ENCODE data around the gene RRP15. TPM values are rescaled to one million over a fixed set of nuclear protein-coding genes. Genes with fewer than 3 reads are reported as not detected.

The RRP15 gene
- total RNA-seq, 4 donors from 2014 or later = 1.2 to 3.8 (median 2.0) TPM

- in situ Hi-C loops (cut with MboI; ENCODE audit: low pct_ligation_motif_present in 1 of 4, low pct_unique_long_range_greater_than_20kb in 1 of 4, low sequenced_read_pairs in 3 of 4) = loop anchor here in 1 of 4 donors (25.0 kb wide), 1 partner anchor 1357 kb away; no protein-coding TSS in a partner anchor
- Histone ChIP-seq H3K9me3 (no peaks in the 10 kb centered on the region), H3K27me3 (no peaks in the 10 kb centered on the region), H3K36me3 (peaks cover 0 to 8% (median 0%) of the 10 kb centered on the region in 4 donors), H3K27ac (no peak overlapping the region), H3K4me1 (no peaks in the 10 kb centered on the region), H3K4me3 (no peak overlapping the region)
- no peak for TF ChIP-seq CTCF (IDR thresholded peaks at IDR 0.05)
- TF ChIP-seq EP300 (IDR thresholded peaks at IDR 0.05; ENCODE audit: low read depth) = no peak
- TF ChIP-seq POLR2AphosphoS5 (IDR thresholded peaks at IDR 0.05) = no peak
- TF ChIP-seq POLR2A (IDR thresholded peaks at IDR 0.05) = no peak
- intact Hi-C loops (cut with DNase I; ENCODE audit: low total_unique reads) = no loop called here
- no peak for DNase-seq
- 90 to 94% methylated on average over 6 of the region's 6 CpGs for WGBS, 2 donors (ENCODE audit: low coverage in 1 of 2)
Measured at GRCh38 chr1:218305472-218306064, 20.5 kb downstream of the RRP15 start.

DNA sequence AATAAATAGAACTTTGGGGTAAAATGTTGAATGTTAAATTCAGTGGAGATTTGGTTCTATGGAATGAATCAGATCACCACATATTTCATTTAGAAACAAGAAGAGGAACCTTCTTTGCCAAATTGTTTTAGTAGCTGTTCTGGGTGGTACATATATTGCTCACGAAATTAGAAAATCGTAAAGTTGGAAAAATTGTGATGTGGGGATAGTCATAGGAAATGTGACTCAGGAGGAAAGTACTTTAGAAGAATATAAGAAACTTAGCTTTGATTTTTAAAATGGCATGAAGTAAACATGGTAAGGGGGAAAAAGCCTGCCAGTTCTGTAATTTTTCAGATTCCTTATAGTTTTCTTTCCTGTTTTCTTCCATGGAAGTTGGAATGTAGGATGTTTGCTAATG lies 27.4 kb downstream of the RRP15 start:
- no peak overlapping the region for H3K27ac ChIP-seq
- no peak for DNase-seq
- in situ Hi-C loops (cut with MboI; ENCODE audit: low pct_ligation_motif_present in 1 of 4, low pct_unique_long_range_greater_than_20kb in 1 of 4, low sequenced_read_pairs in 3 of 4) = loop anchor here in 1 of 4 donors (25.0 kb wide), 1 partner anchor 1350 kb away; no protein-coding TSS in a partner anchor
- peaks cover 0 to under 1% (median 0%) of the 10 kb centered on the region in 4 donors for H3K36me3 ChIP-seq
- no peak overlapping the region for H3K4me3 ChIP-seq
- no peaks in the 10 kb centered on the region for H3K4me1 ChIP-seq
- intact Hi-C loops (cut with DNase I; ENCODE audit: low total_unique reads) = no loop called here
- no peaks in the 10 kb centered on the region for H3K27me3 ChIP-seq
- 85 to 97% methylated on average over 2 of the region's 2 CpGs for WGBS, 2 donors (ENCODE audit: low coverage in 1 of 2)
- H3K9me3 ChIP-seq = no peaks in the 10 kb centered on the region
- TF ChIP-seq CTCF (IDR thresholded peaks at IDR 0.05) (no peak), EP300 (IDR thresholded peaks at IDR 0.05; ENCODE audit: low read depth) (no peak), POLR2A (IDR thresholded peaks at IDR 0.05) (no peak), POLR2AphosphoS5 (IDR thresholded peaks at IDR 0.05) (no peak)

GRCh38 chr1:218314316-218314715 lies 29.2 kb downstream of the RRP15 start:
- H3K9me3 ChIP-seq = no peaks in the 10 kb centered on the region
- 89 to 94% methylated on average over 3 of the region's 3 CpGs for WGBS, 2 donors (ENCODE audit: low coverage in 1 of 2)
- no peak for TF ChIP-seq EP300 (IDR thresholded peaks at IDR 0.05; ENCODE audit: low read depth)
- TF ChIP-seq POLR2A (IDR thresholded peaks at IDR 0.05) = no peak
- TF ChIP-seq POLR2AphosphoS5 (IDR thresholded peaks at IDR 0.05) = no peak
- no peak for TF ChIP-seq CTCF (IDR thresholded peaks at IDR 0.05)
- in situ Hi-C loops (cut with MboI; ENCODE audit: low pct_ligation_motif_present in 1 of 4, low pct_unique_long_range_greater_than_20kb in 1 of 4, low sequenced_read_pairs in 3 of 4) (loop anchor here in 1 of 4 donors (25.0 kb wide), 1 partner anchor 1348 kb away; no protein-coding TSS in a partner anchor), intact Hi-C loops (cut with DNase I; ENCODE audit: low total_unique reads) (no loop called here)
- DNase-seq = no peak
- no peak overlapping the region for H3K4me3 ChIP-seq
- no peaks in the 10 kb centered on the region for H3K36me3 ChIP-seq
- H3K27me3 ChIP-seq = no peaks in the 10 kb centered on the region
- H3K4me1 ChIP-seq = no peaks in the 10 kb centered on the region
- H3K27ac ChIP-seq = no peak overlapping the region

- Histone ChIP-seq H3K4me3 (no peak overlapping the region), H3K9me3 (no peaks in the 10 kb centered on the region), H3K27me3 (no peaks in the 10 kb centered on the region), H3K27ac (no peak overlapping the region), H3K36me3 (no peaks in the 10 kb centered on the region), H3K4me1 (no peaks in the 10 kb centered on the region)
- intact Hi-C loops (cut with DNase I; ENCODE audit: low total_unique reads) (no loop called here), in situ Hi-C loops (cut with MboI; ENCODE audit: low pct_ligation_motif_present in 1 of 4, low pct_unique_long_range_greater_than_20kb in 1 of 4, low sequenced_read_pairs in 3 of 4) (loop anchor here in 1 of 4 donors (25.0 kb wide), 1 partner anchor 1347 kb away; no protein-coding TSS in a partner anchor)
- no peak for DNase-seq
- TF ChIP-seq CTCF (IDR thresholded peaks at IDR 0.05) = no peak
- no peak for TF ChIP-seq POLR2A (IDR thresholded peaks at IDR 0.05)
- no peak for TF ChIP-seq EP300 (IDR thresholded peaks at IDR 0.05; ENCODE audit: low read depth)
- TF ChIP-seq POLR2AphosphoS5 (IDR thresholded peaks at IDR 0.05) = no peak
- WGBS, 2 donors (ENCODE audit: low coverage in 1 of 2) = 88 to 100% methylated on average over 3 to 4 of the region's 4 CpGs
Measured at GRCh38 chr1:218315638-218316037, 30.5 kb downstream of the RRP15 start.

All from transverse colon (tissue), 4 donors.